HepG2 (cell line): ENCODE data around the gene PRDM10. TPM values are rescaled to one million over a fixed set of nuclear protein-coding genes. Genes with fewer than 3 reads are reported as not detected.
A peak's percentile ranks its signal among the peaks of the same experiment; 100 is the strongest.

ENCODE experiments used
- AKAP8 ChIP-seq: sonication (generic); formaldehyde crosslinking; IDR thresholded peaks from 2 replicates; pipeline ENCODE4 v1.5.1; 2020; ENCODE audit warnings: mild to moderate bottlenecking, missing genetic modification reagents
- ARHGAP35 ChIP-seq: sonication (generic); formaldehyde crosslinking; IDR thresholded peaks from 2 replicates; pipeline ENCODE4 v1.9.0; 2022; ENCODE audit warnings: mild to moderate bottlenecking, inconsistent platforms, moderate library complexity, missing genetic modification reagents, borderline replicate concordance
- CAMTA2 ChIP-seq: sonication (generic); formaldehyde crosslinking; IDR thresholded peaks from 2 replicates; pipeline ENCODE4 v1.4.0; 2020; ENCODE audit warnings: mild to moderate bottlenecking, missing genetic modification reagents, borderline replicate concordance
- CHCHD3 ChIP-seq: sonication (generic); formaldehyde crosslinking; IDR thresholded peaks from 2 replicates; pipeline ENCODE4 v1.8.0; 2022; ENCODE audit warnings: mild to moderate bottlenecking, missing genetic modification reagents, moderate library complexity
- KLF15 ChIP-seq: sonication (generic); formaldehyde crosslinking; IDR thresholded peaks from 2 replicates; pipeline ENCODE4 v1.8.1; 2023; ENCODE audit warnings: borderline replicate concordance, mild to moderate bottlenecking, inconsistent platforms, missing genetic modification reagents, mixed read lengths
- NFKB2 ChIP-seq: sonication (generic); formaldehyde crosslinking; IDR thresholded peaks from 2 replicates; pipeline ENCODE4 v1.4.0; 2020; ENCODE audit warnings: missing genetic modification reagents, borderline replicate concordance
- SMAD1 ChIP-seq: sonication (generic); formaldehyde crosslinking; IDR thresholded peaks from 2 replicates; pipeline ENCODE4 v1.4.0; 2020; ENCODE audit warnings: missing genetic modification reagents, low read depth, mild to moderate bottlenecking, borderline replicate concordance
- SRSF1 ChIP-seq: fragments of 200-400 bp; formaldehyde crosslinking; optimal IDR thresholded peaks from 2 replicates; pipeline ENCODE3; 2017; ENCODE audit warnings: mild to moderate bottlenecking, low read depth, low read length, moderate library complexity
- TGIF2 ChIP-seq: IDR thresholded peaks from 2 replicates; pipeline ENCODE4 v1.6.1; 2016; ENCODE audit warnings: control low read depth, missing compliant biosample characterization
- ZNF33B ChIP-seq: sonication (generic); formaldehyde crosslinking; IDR thresholded peaks from 2 replicates; pipeline ENCODE4 v1.5.1; 2020; ENCODE audit warnings: mild to moderate bottlenecking, missing genetic modification reagents
- ZNF550 ChIP-seq: sonication (generic); formaldehyde crosslinking; IDR thresholded peaks from 2 replicates; pipeline ENCODE4 v1.4.0; 2020; ENCODE audit warnings: mild to moderate bottlenecking, missing genetic modification reagents, borderline replicate concordance
- ZNF878 ChIP-seq: sonication (generic); formaldehyde crosslinking; IDR thresholded peaks from 2 replicates; pipeline ENCODE4 v1.8.1; 2023; ENCODE audit warnings: mild to moderate bottlenecking, missing genetic modification reagents, moderate library complexity
- polyA plus RNA-seq, 8 experiments: library from polyadenylated mRNA; depleted of rRNA in 3 of 8; stranded (reverse) in 7 of 8; unstranded in 1 of 8; fragments of >200 nt; fragmentation: Illumina TruSeq in 4 of 8; extraction: Trizol in 4 of 8; gene quantifications; 2 replicates each; pipeline versions ENCODE4 v1.2.1 to v1.2.3, GENCODE V29; 2011 to 2016; ENCODE audit warnings: low read depth in 4 of 8, missing spikeins in 1 of 8, mixed read lengths in 1 of 8; ENCODE audit not compliant: insufficient read depth in 1 of 8
- total RNA-seq, 5 experiments: library from RNA; depleted of rRNA; stranded (reverse); fragments of >200 nt; fragmentation: Illumina TruSeq; extraction: Trizol; gene quantifications; 2 replicates each; pipeline ENCODE4 v1.2.3, GENCODE V29; 2016; ENCODE audit warnings: low read depth in 1 of 5
- TF ChIP-seq, protein P1 (sequence below): sonication (generic); formaldehyde crosslinking; IDR thresholded peaks from 2 replicates; pipeline ENCODE4 v1.5.0; 2020; ENCODE audit warnings: missing genetic modification reagents, mild to moderate bottlenecking, borderline replicate concordance
- TF ChIP-seq, protein P2 (sequence below): sonication (generic); formaldehyde crosslinking; conservative IDR thresholded peaks from 2 replicates; pipeline ENCODE4 v1.4.0; 2020; ENCODE audit warnings: mild to moderate bottlenecking, missing genetic modification reagents, moderate library complexity
- TF ChIP-seq, protein P3 (sequence below): IDR thresholded peaks from 2 replicates; pipeline ENCODE4 v1.6.1; 2016; ENCODE audit warnings: missing biosample characterization, missing genetic modification reagents, low read depth
- TF ChIP-seq, protein P4 (sequence below), 2 experiments: fragments of 450-650 bp in 1 of 2; sonication (generic) in 1 of 2; formaldehyde crosslinking; IDR thresholded peaks; 2 replicates each; pipeline versions ENCODE4 v1.5.0 to v1.8.0; 2020 to 2022; ENCODE audit warnings: mild to moderate bottlenecking in 1 of 2, missing genetic modification reagents in 1 of 2
- TF ChIP-seq, protein P5 (sequence below): sonication (generic); formaldehyde crosslinking; IDR thresholded peaks from 2 replicates; pipeline ENCODE4 v1.4.0; 2020; ENCODE audit warnings: mild to moderate bottlenecking, missing genetic modification reagents
- TF ChIP-seq, protein P6 (sequence below): sonication (generic); formaldehyde crosslinking; IDR thresholded peaks from 2 replicates; pipeline ENCODE4 v1.8.0; 2022; ENCODE audit warnings: low read depth, missing genetic modification reagents
- TF ChIP-seq, protein P7 (sequence below): sonication (generic); formaldehyde crosslinking; IDR thresholded peaks from 2 replicates; pipeline ENCODE4 v1.8.1; 2023; ENCODE audit warnings: mild to moderate bottlenecking, missing genetic modification reagents

Gene PRDM10
- total and polyA plus RNA-seq, 2 of the 13 experiments (the other 11 are each of a cell fraction or from before 2014, with no cell fraction given) = 5.7 to 5.8 TPM

DNA sequence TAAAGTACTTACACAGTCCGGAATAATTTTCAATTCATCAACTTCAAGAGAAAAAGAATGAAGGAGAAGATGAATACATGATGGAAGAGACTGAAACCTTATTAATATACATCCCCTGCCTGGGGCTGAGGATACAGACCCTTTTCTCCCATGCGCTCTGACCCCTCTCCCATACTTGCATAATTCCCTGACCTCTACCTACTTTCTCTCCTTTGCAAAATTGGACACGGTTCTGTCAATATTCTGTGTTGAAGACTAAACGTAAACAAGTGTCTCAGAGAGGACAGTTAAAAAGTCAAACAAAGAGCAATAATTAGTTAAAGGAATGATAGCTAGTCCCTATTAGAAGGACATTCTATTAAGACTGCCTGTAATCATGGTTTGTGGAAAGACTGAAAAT is 7.5 kb downstream of the PRDM10 start (continued):
- TF ChIP-seq TGIF2 (CRISPR knock-in tag) (no peak), SMAD1 (CRISPR knock-in tag) (no peak), KLF15 (no peak), AKAP8 (CRISPR knock-in tag) (no peak), ARHGAP35 (no peak), ZNF550 (CRISPR knock-in tag) (no peak), NFKB2 (CRISPR knock-in tag) (no peak), CAMTA2 (CRISPR knock-in tag) (no peak), ZNF878 (CRISPR knock-in tag) (no peak), CHCHD3 (CRISPR knock-in tag) (no peak), SRSF1 (no peak), ZNF33B (CRISPR knock-in tag) (no peak)
- TF ChIP-seq, protein P1, sequence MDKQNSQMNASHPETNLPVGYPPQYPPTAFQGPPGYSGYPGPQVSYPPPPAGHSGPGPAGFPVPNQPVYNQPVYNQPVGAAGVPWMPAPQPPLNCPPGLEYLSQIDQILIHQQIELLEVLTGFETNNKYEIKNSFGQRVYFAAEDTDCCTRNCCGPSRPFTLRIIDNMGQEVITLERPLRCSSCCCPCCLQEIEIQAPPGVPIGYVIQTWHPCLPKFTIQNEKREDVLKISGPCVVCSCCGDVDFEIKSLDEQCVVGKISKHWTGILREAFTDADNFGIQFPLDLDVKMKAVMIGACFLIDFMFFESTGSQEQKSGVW = no peak
- TF ChIP-seq, protein P2, sequence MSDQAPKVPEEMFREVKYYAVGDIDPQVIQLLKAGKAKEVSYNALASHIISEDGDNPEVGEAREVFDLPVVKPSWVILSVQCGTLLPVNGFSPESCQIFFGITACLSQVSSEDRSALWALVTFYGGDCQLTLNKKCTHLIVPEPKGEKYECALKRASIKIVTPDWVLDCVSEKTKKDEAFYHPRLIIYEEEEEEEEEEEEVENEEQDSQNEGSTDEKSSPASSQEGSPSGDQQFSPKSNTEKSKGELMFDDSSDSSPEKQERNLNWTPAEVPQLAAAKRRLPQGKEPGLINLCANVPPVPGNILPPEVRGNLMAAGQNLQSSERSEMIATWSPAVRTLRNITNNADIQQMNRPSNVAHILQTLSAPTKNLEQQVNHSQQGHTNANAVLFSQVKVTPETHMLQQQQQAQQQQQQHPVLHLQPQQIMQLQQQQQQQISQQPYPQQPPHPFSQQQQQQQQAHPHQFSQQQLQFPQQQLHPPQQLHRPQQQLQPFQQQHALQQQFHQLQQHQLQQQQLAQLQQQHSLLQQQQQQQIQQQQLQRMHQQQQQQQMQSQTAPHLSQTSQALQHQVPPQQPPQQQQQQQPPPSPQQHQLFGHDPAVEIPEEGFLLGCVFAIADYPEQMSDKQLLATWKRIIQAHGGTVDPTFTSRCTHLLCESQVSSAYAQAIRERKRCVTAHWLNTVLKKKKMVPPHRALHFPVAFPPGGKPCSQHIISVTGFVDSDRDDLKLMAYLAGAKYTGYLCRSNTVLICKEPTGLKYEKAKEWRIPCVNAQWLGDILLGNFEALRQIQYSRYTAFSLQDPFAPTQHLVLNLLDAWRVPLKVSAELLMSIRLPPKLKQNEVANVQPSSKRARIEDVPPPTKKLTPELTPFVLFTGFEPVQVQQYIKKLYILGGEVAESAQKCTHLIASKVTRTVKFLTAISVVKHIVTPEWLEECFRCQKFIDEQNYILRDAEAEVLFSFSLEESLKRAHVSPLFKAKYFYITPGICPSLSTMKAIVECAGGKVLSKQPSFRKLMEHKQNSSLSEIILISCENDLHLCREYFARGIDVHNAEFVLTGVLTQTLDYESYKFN (CRISPR knock-in tag) = peak; percentile 77
- TF ChIP-seq, protein P3, sequence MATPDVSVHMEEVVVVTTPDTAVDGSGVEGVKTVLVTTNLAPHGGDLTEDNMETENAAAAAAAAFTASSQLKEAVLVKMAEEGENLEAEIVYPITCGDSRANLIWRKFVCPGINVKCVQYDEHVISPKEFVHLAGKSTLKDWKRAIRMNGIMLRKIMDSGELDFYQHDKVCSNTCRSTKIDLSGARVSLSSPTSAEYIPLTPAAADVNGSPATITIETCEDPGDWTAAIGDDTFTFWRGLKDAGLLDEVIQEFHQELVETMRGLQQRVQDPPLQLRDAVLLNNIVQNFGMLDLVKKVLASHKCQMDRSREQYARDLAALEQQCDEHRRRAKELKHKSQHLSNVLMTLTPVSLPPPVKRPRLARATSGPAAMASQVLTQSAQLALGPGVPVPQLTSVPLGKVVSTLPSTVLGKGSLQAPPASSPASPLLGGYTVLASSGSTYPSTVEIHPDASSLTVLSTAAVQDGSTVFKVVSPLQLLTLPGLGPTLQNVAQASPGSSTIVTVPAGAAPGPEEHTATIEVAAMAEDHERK (CRISPR knock-in tag) = no peak
- TF ChIP-seq, protein P4, sequence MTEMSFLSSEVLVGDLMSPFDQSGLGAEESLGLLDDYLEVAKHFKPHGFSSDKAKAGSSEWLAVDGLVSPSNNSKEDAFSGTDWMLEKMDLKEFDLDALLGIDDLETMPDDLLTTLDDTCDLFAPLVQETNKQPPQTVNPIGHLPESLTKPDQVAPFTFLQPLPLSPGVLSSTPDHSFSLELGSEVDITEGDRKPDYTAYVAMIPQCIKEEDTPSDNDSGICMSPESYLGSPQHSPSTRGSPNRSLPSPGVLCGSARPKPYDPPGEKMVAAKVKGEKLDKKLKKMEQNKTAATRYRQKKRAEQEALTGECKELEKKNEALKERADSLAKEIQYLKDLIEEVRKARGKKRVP (CRISPR knock-in tag; IDR thresholded peaks at IDR 0.05) = peak in 1 of 2 experiments; percentile 23; a peak in 1 of 4 replicates
- TF ChIP-seq, protein P5, sequence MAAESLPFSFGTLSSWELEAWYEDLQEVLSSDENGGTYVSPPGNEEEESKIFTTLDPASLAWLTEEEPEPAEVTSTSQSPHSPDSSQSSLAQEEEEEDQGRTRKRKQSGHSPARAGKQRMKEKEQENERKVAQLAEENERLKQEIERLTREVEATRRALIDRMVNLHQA = no peak
- TF ChIP-seq, protein P6, sequence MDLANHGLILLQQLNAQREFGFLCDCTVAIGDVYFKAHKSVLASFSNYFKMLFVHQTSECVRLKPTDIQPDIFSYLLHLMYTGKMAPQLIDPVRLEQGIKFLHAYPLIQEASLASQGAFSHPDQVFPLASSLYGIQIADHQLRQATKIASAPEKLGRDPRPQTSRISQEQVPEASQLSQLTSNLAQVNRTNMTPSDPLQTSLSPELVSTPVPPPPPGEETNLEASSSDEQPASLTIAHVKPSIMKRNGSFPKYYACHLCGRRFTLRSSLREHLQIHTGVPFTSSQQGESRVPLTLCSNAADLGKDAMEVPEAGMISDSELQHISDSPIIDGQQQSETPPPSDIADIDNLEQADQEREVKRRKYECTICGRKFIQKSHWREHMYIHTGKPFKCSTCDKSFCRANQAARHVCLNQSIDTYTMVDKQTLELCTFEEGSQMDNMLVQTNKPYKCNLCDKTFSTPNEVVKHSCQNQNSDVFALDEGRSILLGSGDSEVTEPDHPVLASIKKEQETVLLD (CRISPR knock-in tag) = no peak
- TF ChIP-seq, protein P7, sequence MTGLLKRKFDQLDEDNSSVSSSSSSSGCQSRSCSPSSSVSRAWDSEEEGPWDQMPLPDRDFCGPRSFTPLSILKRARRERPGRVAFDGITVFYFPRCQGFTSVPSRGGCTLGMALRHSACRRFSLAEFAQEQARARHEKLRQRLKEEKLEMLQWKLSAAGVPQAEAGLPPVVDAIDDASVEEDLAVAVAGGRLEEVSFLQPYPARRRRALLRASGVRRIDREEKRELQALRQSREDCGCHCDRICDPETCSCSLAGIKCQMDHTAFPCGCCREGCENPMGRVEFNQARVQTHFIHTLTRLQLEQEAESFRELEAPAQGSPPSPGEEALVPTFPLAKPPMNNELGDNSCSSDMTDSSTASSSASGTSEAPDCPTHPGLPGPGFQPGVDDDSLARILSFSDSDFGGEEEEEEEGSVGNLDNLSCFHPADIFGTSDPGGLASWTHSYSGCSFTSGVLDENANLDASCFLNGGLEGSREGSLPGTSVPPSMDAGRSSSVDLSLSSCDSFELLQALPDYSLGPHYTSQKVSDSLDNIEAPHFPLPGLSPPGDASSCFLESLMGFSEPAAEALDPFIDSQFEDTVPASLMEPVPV (CRISPR knock-in tag) = no peak
